Left lung (tissue), 10 donors: ENCODE data around the gene MLPH. TPM values are rescaled to one million over a fixed set of nuclear protein-coding genes. Genes with fewer than 3 reads are reported as not detected.
A peak's percentile ranks its signal among the peaks of the same experiment; 100 is the strongest.

Experiments
- ATAC-seq: fragments of 200-7000 bp; cut with Tn5 transposase; one replicate; pipeline ENCODE4 v1.9.1; 2020; ENCODE audit warnings: moderate library complexity
- DNase-seq, 4 donors: peaks; one replicate each; pipeline ENCODE4 v3.0.0-alpha.2; 2013 to 2020
- H3K27ac ChIP-seq, 2 donors: fragments of 200-600 bp; sonication (generic) in 1 of 2; one replicate each; pipeline versions ENCODE4 v1.5.0 to v1.8.0; 2020 to 2021
- H3K27me3 ChIP-seq, 2 donors: fragments of 200-600 bp; sonication (generic) in 1 of 2; one replicate each; pipeline versions ENCODE4 v1.5.0 to v1.8.0; 2020 to 2021
- H3K36me3 ChIP-seq, 2 donors: fragments of 200-600 bp; sonication (generic) in 1 of 2; one replicate each; pipeline versions ENCODE4 v1.5.0 to v1.8.0; 2020 to 2021
- H3K4me1 ChIP-seq, 2 donors: fragments of 200-600 bp; one replicate each; pipeline ENCODE4 v1.8.0; 2021
- H3K4me3 ChIP-seq, 2 donors: fragments of 200-600 bp; sonication (generic) in 1 of 2; one replicate each; pipeline versions ENCODE4 v1.5.0 to v1.8.0; 2020 to 2021; ENCODE audit warnings: mild to moderate bottlenecking in 1 of 2
- H3K9me3 ChIP-seq, 2 donors: fragments of 200-600 bp; sonication (generic) in 1 of 2; one replicate each; pipeline versions ENCODE4 v1.5.0 to v1.8.0; 2020 to 2021
- intact Hi-C, 2 donors: fragments of 100-400 bp; cut with DNase I; formaldehyde crosslinking; loops; one replicate each; pipeline versions ENCODE4 v1.11.2 to v1.14.2; 2022
- polyA plus RNA-seq, 6 donors: library from polyadenylated mRNA; unstranded; fragments of 120-200 nt; gene quantifications; one replicate each; pipeline ENCODE4 v1.2.1, GENCODE V29; 2013; ENCODE audit not compliant: insufficient read length in 6 of 6
- total RNA-seq, 2 donors: library from RNA; stranded (reverse); fragmentation: NEBNext Ultra II Directional; extraction: Animal tissue kit (Norgen Biotek cat#: 25700); gene quantifications; one replicate each; pipeline ENCODE4 v1.2.1, GENCODE V29; 2021
- TF ChIP-seq, protein P1 (sequence below), 2 donors: fragments of 200-600 bp; sonication (generic) in 1 of 2; IDR thresholded peaks; one replicate each; pipeline versions ENCODE4 v1.5.0 to v1.8.0; 2021; ENCODE audit warnings: antibody characterized with exemption in 2 of 2
- donor health status: DM: no; HTN: yes; CAD: no.
- donor health status: DM: no; HTN: no; CAD: no.

MLPH gene
- total and polyA plus RNA-seq, 8 donors: 1.9 to 296 (median 3.2) TPM

DNA sequence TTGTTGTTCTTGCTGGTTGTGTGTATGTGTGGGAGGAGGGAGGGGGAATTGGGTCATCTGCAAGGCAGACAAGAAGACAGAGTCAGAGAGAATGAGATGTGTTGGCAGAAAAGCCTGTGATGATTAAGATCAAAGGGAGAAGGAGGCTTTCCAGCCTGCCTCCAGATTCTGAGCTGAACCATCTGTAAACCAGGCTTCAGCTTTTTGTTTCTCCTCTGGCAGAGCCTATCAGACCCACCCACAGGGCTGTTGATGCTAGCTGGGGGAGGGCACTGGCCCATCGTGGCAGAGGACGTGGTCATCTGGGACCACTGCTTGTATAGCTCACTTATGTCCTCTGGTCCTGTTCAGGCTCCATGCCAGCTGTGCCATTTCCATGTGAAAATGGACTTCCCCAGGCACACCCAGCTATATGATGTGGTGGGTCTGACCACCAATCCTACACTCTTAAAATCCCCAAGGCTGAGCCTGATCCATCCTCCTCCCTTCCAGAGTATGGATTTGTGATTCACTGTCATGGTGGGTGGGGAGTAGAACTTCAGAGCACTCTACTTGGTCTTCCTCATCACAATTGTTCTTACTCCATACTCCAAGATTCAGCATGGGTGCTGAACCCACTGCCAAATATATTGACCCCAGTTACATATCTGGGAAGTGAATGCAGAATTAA, 45.3 kb upstream of the MLPH start:
- intact Hi-C loops: no loop called here
- TF ChIP-seq, protein P1, sequence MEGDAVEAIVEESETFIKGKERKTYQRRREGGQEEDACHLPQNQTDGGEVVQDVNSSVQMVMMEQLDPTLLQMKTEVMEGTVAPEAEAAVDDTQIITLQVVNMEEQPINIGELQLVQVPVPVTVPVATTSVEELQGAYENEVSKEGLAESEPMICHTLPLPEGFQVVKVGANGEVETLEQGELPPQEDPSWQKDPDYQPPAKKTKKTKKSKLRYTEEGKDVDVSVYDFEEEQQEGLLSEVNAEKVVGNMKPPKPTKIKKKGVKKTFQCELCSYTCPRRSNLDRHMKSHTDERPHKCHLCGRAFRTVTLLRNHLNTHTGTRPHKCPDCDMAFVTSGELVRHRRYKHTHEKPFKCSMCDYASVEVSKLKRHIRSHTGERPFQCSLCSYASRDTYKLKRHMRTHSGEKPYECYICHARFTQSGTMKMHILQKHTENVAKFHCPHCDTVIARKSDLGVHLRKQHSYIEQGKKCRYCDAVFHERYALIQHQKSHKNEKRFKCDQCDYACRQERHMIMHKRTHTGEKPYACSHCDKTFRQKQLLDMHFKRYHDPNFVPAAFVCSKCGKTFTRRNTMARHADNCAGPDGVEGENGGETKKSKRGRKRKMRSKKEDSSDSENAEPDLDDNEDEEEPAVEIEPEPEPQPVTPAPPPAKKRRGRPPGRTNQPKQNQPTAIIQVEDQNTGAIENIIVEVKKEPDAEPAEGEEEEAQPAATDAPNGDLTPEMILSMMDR (IDR thresholded peaks at IDR 0.05): no peak
- Histone ChIP-seq H3K9me3 (no peaks in the 10 kb centered on the region), H3K4me1 (peaks cover 0 to 5% of the 10 kb centered on the region in 2 donors), H3K27ac (peak overlapping the region in 1 of 2 donors; percentile 81), H3K4me3 (no peak overlapping the region), H3K36me3 (no peaks in the 10 kb centered on the region), H3K27me3 (no peaks in the 10 kb centered on the region)
- ATAC-seq (peak; percentile 65), DNase-seq (peak in 2 of 4 donors; percentile 84 to 90)

DNA sequence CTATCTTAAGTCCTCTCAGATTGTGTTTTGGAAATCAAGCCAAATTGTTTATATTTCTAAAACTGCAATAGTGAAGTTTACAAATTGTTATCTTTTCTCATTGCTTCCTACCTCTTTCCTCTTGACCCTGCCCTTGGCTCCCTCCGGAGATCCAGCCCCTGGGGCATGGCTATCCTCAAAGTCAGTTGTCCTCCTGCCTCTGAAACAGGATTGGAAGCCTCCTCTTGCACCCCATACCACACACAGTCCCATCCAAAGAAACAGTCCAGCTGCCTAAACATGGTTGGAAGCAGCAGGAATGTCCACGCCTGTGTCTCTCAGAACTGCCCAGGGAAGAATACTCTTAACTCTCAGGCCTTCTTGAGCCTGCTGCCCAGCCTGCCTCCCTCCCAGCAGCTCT, 43.0 kb upstream of the MLPH start:
- TF ChIP-seq, protein P1 (IDR thresholded peaks at IDR 0.05): no peak
- H3K27me3 ChIP-seq: no peaks in the 10 kb centered on the region
- intact Hi-C loops: no loop called here
- no peak overlapping the region for H3K4me3 ChIP-seq
- peaks cover 2 to 4% of the 10 kb centered on the region in 2 donors for H3K4me1 ChIP-seq
- no peaks in the 10 kb centered on the region for H3K9me3 ChIP-seq
- H3K27ac ChIP-seq: no peak overlapping the region
- ATAC-seq (no peak), DNase-seq (peak in 1 of 4 donors; percentile 42)
- H3K36me3 ChIP-seq: no peaks in the 10 kb centered on the region

DNA sequence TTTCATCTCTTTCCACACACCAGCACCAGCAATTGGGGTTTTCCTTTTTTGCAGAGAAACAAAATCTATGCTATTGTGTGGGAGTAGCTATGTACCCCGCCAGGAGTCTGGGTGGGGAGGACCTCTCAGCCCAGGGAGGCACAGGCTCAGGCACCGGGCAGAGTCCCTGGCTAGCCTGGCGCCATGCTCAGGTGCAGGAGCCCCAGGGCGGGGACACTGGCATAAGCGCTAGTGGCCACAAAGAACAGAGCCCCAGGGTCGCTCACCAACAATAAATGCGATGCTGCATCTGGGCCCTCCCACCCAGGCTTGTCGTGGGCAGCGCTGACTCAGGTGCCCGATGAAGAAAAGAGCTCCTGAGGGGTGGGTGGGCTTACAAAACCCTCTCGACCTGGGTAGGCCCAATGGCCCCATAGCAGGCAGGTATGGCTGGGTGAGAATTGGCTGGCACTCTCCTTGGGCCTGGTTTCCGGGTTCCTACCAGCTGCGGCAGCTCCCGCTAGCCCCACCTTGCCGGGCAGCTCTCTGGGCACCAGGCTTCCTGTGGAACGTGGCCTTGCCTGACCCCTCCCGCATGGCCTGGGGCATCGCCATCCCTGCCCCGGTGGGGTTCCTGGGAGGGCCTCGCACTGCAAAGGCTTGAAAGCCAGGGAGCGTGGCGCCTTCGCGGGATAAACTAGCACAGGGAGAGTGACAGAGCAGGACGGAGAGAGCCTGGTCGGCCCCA, 41.3 kb upstream of the MLPH start:
- Histone ChIP-seq H3K9me3 (no peaks in the 10 kb centered on the region), H3K4me3 (no peak overlapping the region), H3K4me1 (peaks cover 10 to 15% of the 10 kb centered on the region in 2 donors), H3K36me3 (no peaks in the 10 kb centered on the region), H3K27me3 (no peaks in the 10 kb centered on the region), H3K27ac (no peak overlapping the region)
- peak in 1 of 4 donors; percentile 74 for DNase-seq
- intact Hi-C loops: no loop called here
- TF ChIP-seq, protein P1 (IDR thresholded peaks at IDR 0.05): no peak
- ATAC-seq: no peak

GRCh38 chr2:237446338-237446665, 40.7 kb upstream of the MLPH start:
- no peak overlapping the region for H3K4me3 ChIP-seq
- H3K27me3 ChIP-seq: no peaks in the 10 kb centered on the region
- no peaks in the 10 kb centered on the region for H3K9me3 ChIP-seq
- ATAC-seq: no peak
- H3K27ac ChIP-seq: no peak overlapping the region
- H3K36me3 ChIP-seq: no peaks in the 10 kb centered on the region
- peaks cover 10 to 15% of the 10 kb centered on the region in 2 donors for H3K4me1 ChIP-seq
- TF ChIP-seq, protein P1 (IDR thresholded peaks at IDR 0.05): no peak
- peak in 1 of 4 donors; percentile 78 for DNase-seq
- intact Hi-C loops: no loop called here

GRCh38 chr2:237447496-237447895, 39.6 kb upstream of the MLPH start:
- Histone ChIP-seq H3K4me3 (no peak overlapping the region), H3K36me3 (no peaks in the 10 kb centered on the region), H3K9me3 (no peaks in the 10 kb centered on the region), H3K27ac (no peak overlapping the region), H3K27me3 (peaks cover 0 to 6% of the 10 kb centered on the region in 2 donors), H3K4me1 (peaks cover 10 to 15% of the 10 kb centered on the region in 2 donors)
- intact Hi-C loops: no loop called here
- TF ChIP-seq, protein P1 (IDR thresholded peaks at IDR 0.05): no peak
- no peak for DNase-seq
- ATAC-seq: no peak
